Activated B cell treated with CpG ODN at 0.5 μM for 24 hours (primary cell): Measurements from ENCODE around the gene HLCS. TPM values are rescaled to one million over a fixed set of nuclear protein-coding genes. Genes with fewer than 3 reads are reported as not detected.

ENCODE experiments used
- ATAC-seq: fragments of 200-7000 bp; cut with Tn5 transposase; one replicate; pipeline ENCODE4 v1.10.0; 2021; ENCODE audit warnings: low read depth, mild to moderate bottlenecking, moderate library complexity
- CTCF ChIA-PET: fragments of 350-600 bp; sonication (Branson Sonifier 250); formaldehyde crosslinking; loops from one replicate; lab custom pipeline; 2021; ENCODE audit warnings: antibody characterized with exemption; lab: Charles Lee
- POLR2A ChIA-PET: fragments of 350-600 bp; sonication (Branson Sonifier 250); formaldehyde crosslinking; loops from one replicate; lab custom pipeline; 2021; ENCODE audit warnings: antibody characterized with exemption; lab: Charles Lee
- DNase-seq: peaks from one replicate; pipeline ENCODE4 v3.0.0; 2022
- H3K27ac Mint-ChIP-seq: one replicate; pipeline ENCODE4 v1.8.0; 2020; ENCODE audit warnings: mixed read lengths
- H3K27me3 Mint-ChIP-seq: one replicate; pipeline ENCODE4 v1.8.0; 2021; ENCODE audit warnings: mixed read lengths
- H3K36me3 Mint-ChIP-seq: one replicate; pipeline ENCODE4 v1.8.0; 2021; ENCODE audit warnings: low read depth, mixed read lengths
- H3K4me1 Mint-ChIP-seq: one replicate; pipeline ENCODE4 v1.8.0; 2021; ENCODE audit warnings: mixed read lengths
- H3K4me3 Mint-ChIP-seq: one replicate; pipeline ENCODE4 v1.8.0; 2020; ENCODE audit warnings: mild to moderate bottlenecking, mixed read lengths
- H3K9me3 Mint-ChIP-seq: one replicate; pipeline ENCODE4 v1.8.0; 2020; ENCODE audit warnings: mixed read lengths
- intact Hi-C: fragments of 100-400 bp; cut with micrococcal nuclease; formaldehyde crosslinking; loops from one replicate; pipeline ENCODE4 v1.15.1; 2024
- total RNA-seq: library from RNA; stranded (reverse); gene quantifications from 2 replicates; pipeline ENCODE4 v1.2.3, GENCODE V29; 2022
- TF ChIP-seq, protein P1 (sequence below): fragments of 200-600 bp; IDR thresholded peaks from one replicate; pipeline ENCODE4 v1.8.0; 2022; ENCODE audit warnings: antibody characterized with exemption, mild to moderate bottlenecking

HLCS gene
- total RNA-seq, 1 donor from 2014 or later: 10.6 TPM

DNA sequence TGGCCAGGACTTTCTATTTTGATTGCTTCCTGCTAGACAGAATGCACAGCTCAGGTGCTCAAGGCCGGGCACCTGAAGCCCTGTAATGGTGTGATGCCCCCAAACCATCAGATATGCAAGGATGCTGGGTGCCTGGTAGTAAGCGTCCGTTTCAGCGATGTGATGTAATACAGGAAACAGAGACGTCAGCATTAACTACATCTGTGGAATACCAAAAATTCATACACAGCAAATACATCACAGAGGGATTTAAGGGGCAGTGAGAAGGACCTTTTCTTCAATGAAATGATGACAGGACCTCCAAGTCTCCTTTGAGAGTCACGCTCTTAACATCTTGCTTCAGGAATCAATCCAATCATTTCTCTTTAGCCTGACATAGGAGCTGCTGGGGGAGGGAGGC is 203.2 kb downstream of the HLCS start:
- intact Hi-C loops: no loop called here
- CTCF ChIA-PET: no interaction called here
- Mint-ChIP-seq H3K27ac (no peak overlapping the region), H3K4me3 (no peak overlapping the region), H3K4me1 (no peaks in the 10 kb centered on the region), H3K27me3 (no peaks in the 10 kb centered on the region), H3K36me3 (peaks cover 13% of the 10 kb centered on the region), H3K9me3 (no peaks in the 10 kb centered on the region)
- POLR2A ChIA-PET: no interaction called here
- TF ChIP-seq, protein P1, sequence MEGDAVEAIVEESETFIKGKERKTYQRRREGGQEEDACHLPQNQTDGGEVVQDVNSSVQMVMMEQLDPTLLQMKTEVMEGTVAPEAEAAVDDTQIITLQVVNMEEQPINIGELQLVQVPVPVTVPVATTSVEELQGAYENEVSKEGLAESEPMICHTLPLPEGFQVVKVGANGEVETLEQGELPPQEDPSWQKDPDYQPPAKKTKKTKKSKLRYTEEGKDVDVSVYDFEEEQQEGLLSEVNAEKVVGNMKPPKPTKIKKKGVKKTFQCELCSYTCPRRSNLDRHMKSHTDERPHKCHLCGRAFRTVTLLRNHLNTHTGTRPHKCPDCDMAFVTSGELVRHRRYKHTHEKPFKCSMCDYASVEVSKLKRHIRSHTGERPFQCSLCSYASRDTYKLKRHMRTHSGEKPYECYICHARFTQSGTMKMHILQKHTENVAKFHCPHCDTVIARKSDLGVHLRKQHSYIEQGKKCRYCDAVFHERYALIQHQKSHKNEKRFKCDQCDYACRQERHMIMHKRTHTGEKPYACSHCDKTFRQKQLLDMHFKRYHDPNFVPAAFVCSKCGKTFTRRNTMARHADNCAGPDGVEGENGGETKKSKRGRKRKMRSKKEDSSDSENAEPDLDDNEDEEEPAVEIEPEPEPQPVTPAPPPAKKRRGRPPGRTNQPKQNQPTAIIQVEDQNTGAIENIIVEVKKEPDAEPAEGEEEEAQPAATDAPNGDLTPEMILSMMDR: no peak
- ATAC-seq (no peak), DNase-seq (no peak)

DNA sequence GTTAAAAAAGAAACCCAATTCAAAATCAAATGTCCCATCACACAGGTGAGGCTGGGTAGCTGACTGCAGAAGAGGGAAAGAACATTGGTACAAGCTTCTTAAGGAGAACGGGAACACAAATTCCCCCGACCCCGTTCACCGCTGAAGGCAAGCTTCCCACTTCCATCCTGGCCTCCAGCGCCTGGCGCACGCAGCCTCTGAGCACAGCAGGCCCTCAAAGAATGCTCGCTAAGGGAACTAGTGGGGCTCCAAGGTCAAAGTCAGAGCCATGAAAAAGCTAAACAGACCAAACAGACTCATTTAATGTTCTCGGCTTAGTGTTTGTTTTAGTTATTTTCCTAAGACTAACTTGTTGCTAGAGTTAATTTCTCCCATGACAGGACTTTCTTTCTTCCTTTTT is 203.8 kb downstream of the HLCS start:
- no peak overlapping the region for H3K27ac Mint-ChIP-seq
- no peaks in the 10 kb centered on the region for H3K9me3 Mint-ChIP-seq
- no peak overlapping the region for H3K4me3 Mint-ChIP-seq
- no peaks in the 10 kb centered on the region for H3K4me1 Mint-ChIP-seq
- ATAC-seq: no peak
- H3K27me3 Mint-ChIP-seq: no peaks in the 10 kb centered on the region
- TF ChIP-seq, protein P1: no peak
- CTCF ChIA-PET: no interaction called here
- H3K36me3 Mint-ChIP-seq: peaks cover 13% of the 10 kb centered on the region
- DNase-seq: no peak
- POLR2A ChIA-PET: no interaction called here
- intact Hi-C loops: no loop called here

DNA sequence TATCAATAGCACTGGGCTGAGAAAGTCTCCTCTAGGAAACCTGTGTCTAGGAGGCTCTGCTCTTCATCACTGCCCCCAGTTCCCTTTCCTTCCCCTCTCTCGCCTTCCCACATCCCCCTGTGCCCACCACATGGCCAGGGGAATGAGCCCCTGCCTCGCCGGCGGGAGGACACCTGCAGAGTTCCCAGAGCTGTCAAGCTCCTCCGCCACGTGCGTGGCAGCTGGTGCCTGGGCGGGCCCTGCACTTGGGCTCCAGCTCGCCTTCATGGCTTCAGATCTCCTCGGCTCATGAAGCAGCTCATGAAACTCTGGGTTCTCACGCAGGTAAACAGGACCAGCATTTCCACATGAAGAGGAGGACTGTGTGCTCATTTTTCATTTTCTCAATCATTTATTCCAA is 204.8 kb downstream of the HLCS start:
- ATAC-seq (no peak), DNase-seq (no peak)
- ChIA-PET POLR2A (no interaction called here), CTCF (no interaction called here)
- H3K4me1 Mint-ChIP-seq: no peaks in the 10 kb centered on the region
- peaks cover 9% of the 10 kb centered on the region for H3K36me3 Mint-ChIP-seq
- no peaks in the 10 kb centered on the region for H3K27me3 Mint-ChIP-seq
- intact Hi-C loops: no loop called here
- TF ChIP-seq, protein P1: no peak
- H3K27ac Mint-ChIP-seq: no peak overlapping the region
- no peak overlapping the region for H3K4me3 Mint-ChIP-seq
- no peaks in the 10 kb centered on the region for H3K9me3 Mint-ChIP-seq

DNA sequence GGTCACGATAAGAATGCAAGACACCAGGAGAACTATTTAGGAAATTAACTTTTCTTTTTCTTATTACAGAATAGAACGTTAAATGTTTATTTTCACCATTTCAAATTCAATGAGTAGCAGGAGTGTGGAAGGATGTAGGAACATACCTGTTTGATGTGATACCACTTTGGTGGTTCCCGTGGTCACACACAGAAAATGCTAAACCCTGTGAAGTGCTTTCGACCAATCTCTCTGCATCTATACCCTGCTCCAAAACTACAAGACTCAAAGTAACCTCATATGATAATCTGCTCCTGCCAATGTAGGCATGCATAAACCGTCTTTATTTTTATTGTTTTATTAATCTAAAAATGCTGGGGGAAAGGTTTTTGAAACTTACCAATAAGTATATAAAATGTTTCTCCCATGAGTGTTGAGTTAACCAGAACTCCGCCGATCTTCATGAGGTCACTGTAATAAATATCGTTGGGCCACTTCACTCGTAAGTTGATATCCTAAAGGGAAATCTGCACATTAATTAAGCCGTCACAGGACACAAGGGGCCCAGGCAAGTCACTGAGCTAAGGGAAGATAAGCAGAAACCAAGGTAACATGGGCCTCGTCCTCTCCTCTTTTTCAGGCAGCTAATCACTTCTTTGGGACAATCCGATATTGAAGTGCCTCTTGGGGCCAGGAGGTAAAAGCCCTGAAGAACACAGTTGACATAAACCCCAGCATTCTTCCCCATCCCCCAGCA is 207.0 kb downstream of the HLCS start:
- no peaks in the 10 kb centered on the region for H3K9me3 Mint-ChIP-seq
- H3K27ac Mint-ChIP-seq: no peak overlapping the region
- no peak for ATAC-seq
- no peak overlapping the region for H3K4me3 Mint-ChIP-seq
- POLR2A ChIA-PET: interaction anchor here (0.7 kb wide), 1 partner anchor 29 kb away, joined by 5 read pairs; no protein-coding TSS in a partner anchor
- intact Hi-C loops: no loop called here
- no peaks in the 10 kb centered on the region for H3K4me1 Mint-ChIP-seq
- no peaks in the 10 kb centered on the region for H3K27me3 Mint-ChIP-seq
- TF ChIP-seq, protein P1: no peak
- CTCF ChIA-PET: no interaction called here
- DNase-seq: no peak
- peaks cover 19% of the 10 kb centered on the region for H3K36me3 Mint-ChIP-seq

DNA sequence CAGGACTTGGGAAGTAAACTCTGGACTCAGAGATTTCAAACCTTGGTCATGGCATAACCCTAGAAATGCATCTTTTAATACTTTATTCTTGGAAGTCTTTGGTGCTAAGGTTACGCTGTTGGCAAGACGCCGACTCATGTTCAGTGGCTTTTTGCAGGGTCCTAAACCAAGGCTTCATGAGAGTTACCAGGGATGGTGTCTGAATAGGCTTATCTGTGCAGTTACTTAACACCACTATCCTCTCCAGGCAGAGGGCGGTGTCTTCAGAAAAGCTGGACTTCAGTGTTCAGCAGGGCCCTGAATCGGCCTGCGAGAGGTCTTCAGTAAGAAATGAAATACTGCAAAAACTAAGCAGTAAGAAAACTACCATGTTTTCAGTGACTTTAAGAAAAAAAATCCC is 209.3 kb downstream of the HLCS start:
- intact Hi-C loops: no loop called here
- DNase-seq (no peak), ATAC-seq (no peak)
- POLR2A ChIA-PET: no interaction called here
- Mint-ChIP-seq H3K27ac (no peak overlapping the region), H3K4me1 (no peaks in the 10 kb centered on the region), H3K9me3 (no peaks in the 10 kb centered on the region), H3K27me3 (no peaks in the 10 kb centered on the region), H3K36me3 (peaks cover 23% of the 10 kb centered on the region), H3K4me3 (no peak overlapping the region)
- CTCF ChIA-PET: no interaction called here
- TF ChIP-seq, protein P1: no peak
